ENCODE data around the gene CYFIP1. TPM values are rescaled to one million over a fixed set of nuclear protein-coding genes. Genes with fewer than 3 reads are reported as not detected.

The CYFIP1 gene
- total and polyA plus RNA-seq, 2 of the 8 experiments (the other 6 are each of a cell fraction or from before 2014, with no cell fraction given) = 38.6 to 81.7 TPM

- Histone ChIP-seq H2AK5ac (ENCODE audit: low read depth, low read length) (no peak overlapping the region), H4K91ac (replicated peaks; ENCODE audit: insufficient read length, low read length) (no peak overlapping the region), H3K9ac (replicated peaks in 1 of 4; ENCODE audit: extremely low read depth in 1 of 4, low read depth in 3 of 4, low read length in 3 of 4) (no peak overlapping the region), H3K4ac (replicated peaks; ENCODE audit: insufficient read length, low read depth, low read length) (no peak overlapping the region), H3K79me2 (ENCODE audit: control insufficient read depth in 1 of 2, insufficient read depth in 2 of 2, low read length in 2 of 2) (no peaks in the 10 kb centered on the region), H2BK20ac (ENCODE audit: low read length) (no peak overlapping the region), H3K4me3 (ENCODE audit: extremely low read depth in 1 of 4, insufficient read depth in 2 of 4, low read depth in 3 of 4, low read length in 4 of 4) (no peak overlapping the region), H4K20me1 (replicated peaks in 1 of 2; ENCODE audit: control insufficient read depth in 1 of 2, insufficient read depth in 2 of 2, low read length in 2 of 2) (peaks cover 0 to 5% of the 10 kb centered on the region in 2 experiments), H4K5ac (ENCODE audit: insufficient read length, low read depth, low read length) (no peak overlapping the region), H3K79me1 (ENCODE audit: low read depth, low read length) (no peaks in the 10 kb centered on the region), H3K23me2 (ENCODE audit: low read depth, low read length) (no peaks in the 10 kb centered on the region), H2BK5ac (ENCODE audit: low read depth, low read length) (no peak overlapping the region), H3K4me2 (ENCODE audit: insufficient read depth in 1 of 2, low read depth in 2 of 2, low read length in 2 of 2) (no peak overlapping the region), H2AFZ (ENCODE audit: low read length) (no peak overlapping the region), H3K18ac (ENCODE audit: extremely low read depth, low read length) (no peak overlapping the region), H3K56ac (replicated peaks; ENCODE audit: insufficient read length, low read depth, low read length) (no peak overlapping the region), H4K8ac (ENCODE audit: extremely low read depth, insufficient read depth, low read length) (no peak overlapping the region), H3K27me3 (replicated peaks in 1 of 4; ENCODE audit: control insufficient read depth in 3 of 4, extremely low read depth in 1 of 4, insufficient read depth in 3 of 4, low read length in 3 of 4) (no peaks in the 10 kb centered on the region; a peak in 1 of 7 replicates), H3K14ac (ENCODE audit: insufficient read length) (no peak overlapping the region), H2BK120ac (replicated peaks; ENCODE audit: low read depth, low read length) (no peak overlapping the region), H3K4me1 (replicated peaks in 1 of 4; ENCODE audit: control insufficient read depth in 3 of 4, insufficient read depth in 4 of 4, low read length in 3 of 4) (no peaks in the 10 kb centered on the region), H3K23ac (ENCODE audit: insufficient read length) (no peak overlapping the region), H2BK12ac (ENCODE audit: low read depth, low read length) (peak overlapping the region; percentile 39; the same call in 1 of the 2 replicates), H2BK15ac (ENCODE audit: low read length) (no peak overlapping the region), H3K36me3 (ENCODE audit: control insufficient read depth in 2 of 4, insufficient read depth in 4 of 4, low read length in 3 of 4) (peaks cover 0 to 7% (median 0%) of the 10 kb centered on the region in 4 experiments; a peak in 4 of 8 replicates), H3K27ac (ENCODE audit: low read depth, low read length) (no peak overlapping the region), H3K9me3 (ENCODE audit: insufficient read depth in 2 of 2, low read depth in 1 of 2, low read length in 1 of 2) (no peaks in the 10 kb centered on the region)
- no peak for DNase-seq (ENCODE audit: low read depth in 1 of 2, low spot score in 2 of 2)
- TF ChIP-seq SRF (IDR thresholded peaks at IDR 0.05; ENCODE audit: low read depth, low read length) (no peak), ATF3 (IDR thresholded peaks at IDR 0.05; ENCODE audit: insufficient read depth, low read depth, low read length) (no peak), ZNF274 (IDR thresholded peaks at IDR 0.05; ENCODE audit: borderline replicate concordance, extremely low read depth, low read length) (no peak), JUND (IDR thresholded peaks at IDR 0.05; ENCODE audit: low read length) (no peak), EP300 (IDR thresholded peaks at IDR 0.05; ENCODE audit: borderline replicate concordance in 1 of 2, low read depth in 2 of 2, low read length in 2 of 2) (no peak), TEAD4 (IDR thresholded peaks at IDR 0.05; ENCODE audit: low read depth, low read length) (no peak), CBX5 (IDR thresholded peaks at IDR 0.05; ENCODE audit: low read depth, low read length) (no peak), CBX8 (IDR thresholded peaks at IDR 0.05; ENCODE audit: borderline replicate concordance, low read depth, low read length) (no peak), POU5F1 (IDR thresholded peaks at IDR 0.05; ENCODE audit: low read depth, low read length) (no peak), GABPA (IDR thresholded peaks at IDR 0.05; ENCODE audit: borderline replicate concordance, insufficient read depth, low read length) (no peak), TAF7 (optimal IDR thresholded peaks at IDR 0.05; ENCODE audit: borderline replicate concordance, low read depth, low read length) (no peak), EGR1 (IDR thresholded peaks at IDR 0.05; ENCODE audit: borderline replicate concordance, low read depth, low read length) (no peak)
- FAIRE-seq = no peak
- ChIA-PET CTCF (ENCODE audit: partially characterized antibody) (interaction anchor here (1.0 to 1.9 kb wide), 2 partner anchors 10 to 29 kb away, joined by 5 to 7 read pairs; no protein-coding TSS in a partner anchor), POLR2A (ENCODE audit: partially characterized antibody) (no interaction called here)
- 97% methylated on average over 13 of the region's 13 CpGs; no CpG with 5 or more reads in 1 of the 2 experiments for WGBS, 2 experiments (ENCODE audit: extremely low coverage in 1 of 2, insufficient coverage in 1 of 2, insufficient read length in 1 of 2, insufficient replicate concordance in 2 of 2, low coverage in 1 of 2, low lambda C conversion rate in 2 of 2, missing lambda C conversion rate in 1 of 2)
Measured at GRCh38 chr15:22913646-22914380, 66.4 kb downstream of the CYFIP1 start.

All from H1 (cell line).